HFFc6 (cell line): ENCODE measurements around the gene GLRX5. TPM values are rescaled to one million over a fixed set of nuclear protein-coding genes. Genes with fewer than 3 reads are reported as not detected.

ENCODE experiments used
- DNase-seq: peaks from one replicate; pipeline ENCODE4 v3.0.0-alpha.2; 2018
- H3K27ac Mint-ChIP-seq: 2 replicates; pipeline ENCODE4 v1.8.0; 2020; ENCODE audit warnings: mild to moderate bottlenecking, mixed read lengths
- H3K27me3 Mint-ChIP-seq: 2 replicates; pipeline ENCODE4 v1.8.0; 2021; ENCODE audit warnings: mild to moderate bottlenecking, moderate library complexity, mixed read lengths; ENCODE audit not compliant: insufficient read depth
- H3K36me3 Mint-ChIP-seq: 2 replicates; pipeline ENCODE4 v1.8.0; 2021; ENCODE audit warnings: low read depth, mixed read lengths
- H3K4me1 Mint-ChIP-seq: 2 replicates; pipeline ENCODE4 v1.8.0; 2020; ENCODE audit warnings: low read depth, mixed read lengths
- H3K4me3 Mint-ChIP-seq: 2 replicates; pipeline ENCODE4 v1.8.0; 2020; ENCODE audit warnings: mild to moderate bottlenecking, moderate library complexity, mixed read lengths
- H3K9me3 Mint-ChIP-seq: 2 replicates; pipeline ENCODE4 v1.8.0; 2020; ENCODE audit warnings: mild to moderate bottlenecking, mixed read lengths
- total RNA-seq, 6 experiments: library from RNA; stranded (reverse); fragmentation: NEBNext Ultra II Directional; extraction: Animal tissue kit (Norgen Biotek cat#: 25700); gene quantifications; 2 replicates in 1 of 6; 3 replicates in 5 of 6; pipeline ENCODE4 v1.2.3, GENCODE V29; 2021
- TF ChIP-seq, protein P1 (sequence below): fragments of 200-600 bp; sonication (generic); IDR thresholded peaks from 2 replicates; pipeline ENCODE4 v1.5.0; 2021; ENCODE audit warnings: antibody characterized with exemption, mild to moderate bottlenecking

The GLRX5 gene
- total RNA-seq, 6 experiments from 2014 or later, result 38.7 to 47.2 (median 43.8) TPM

DNA sequence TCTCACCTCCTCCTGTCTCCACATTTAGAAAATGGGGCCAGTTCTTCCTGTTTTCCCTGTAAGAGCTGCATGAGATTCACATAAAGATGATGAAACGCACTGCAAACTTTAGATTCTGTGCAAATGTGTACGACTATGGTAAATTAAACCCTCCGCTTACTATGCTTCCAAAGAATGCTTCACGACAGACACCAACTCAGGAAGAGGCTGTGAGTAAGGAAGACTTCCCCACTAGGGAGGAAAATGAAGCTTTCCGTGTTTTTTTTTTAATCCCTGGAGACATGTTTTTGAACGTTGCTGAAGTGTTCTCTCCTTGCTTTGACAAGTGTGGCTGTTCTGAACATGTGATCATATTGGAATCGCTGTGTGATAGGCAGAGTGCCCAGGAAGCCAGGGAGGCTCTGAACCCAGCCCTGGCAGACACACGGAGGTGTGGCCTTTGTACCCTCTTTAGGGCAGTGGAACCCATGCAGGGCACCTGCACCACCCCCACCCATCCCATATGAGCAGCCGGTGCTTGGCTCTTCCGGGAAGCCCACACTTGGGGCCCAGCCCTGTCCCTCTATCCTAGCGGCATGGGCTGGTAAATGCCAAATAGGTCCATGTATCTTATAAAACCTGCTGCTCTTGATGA, 10.9 kb upstream of the GLRX5 start:
- TF ChIP-seq, protein P1, sequence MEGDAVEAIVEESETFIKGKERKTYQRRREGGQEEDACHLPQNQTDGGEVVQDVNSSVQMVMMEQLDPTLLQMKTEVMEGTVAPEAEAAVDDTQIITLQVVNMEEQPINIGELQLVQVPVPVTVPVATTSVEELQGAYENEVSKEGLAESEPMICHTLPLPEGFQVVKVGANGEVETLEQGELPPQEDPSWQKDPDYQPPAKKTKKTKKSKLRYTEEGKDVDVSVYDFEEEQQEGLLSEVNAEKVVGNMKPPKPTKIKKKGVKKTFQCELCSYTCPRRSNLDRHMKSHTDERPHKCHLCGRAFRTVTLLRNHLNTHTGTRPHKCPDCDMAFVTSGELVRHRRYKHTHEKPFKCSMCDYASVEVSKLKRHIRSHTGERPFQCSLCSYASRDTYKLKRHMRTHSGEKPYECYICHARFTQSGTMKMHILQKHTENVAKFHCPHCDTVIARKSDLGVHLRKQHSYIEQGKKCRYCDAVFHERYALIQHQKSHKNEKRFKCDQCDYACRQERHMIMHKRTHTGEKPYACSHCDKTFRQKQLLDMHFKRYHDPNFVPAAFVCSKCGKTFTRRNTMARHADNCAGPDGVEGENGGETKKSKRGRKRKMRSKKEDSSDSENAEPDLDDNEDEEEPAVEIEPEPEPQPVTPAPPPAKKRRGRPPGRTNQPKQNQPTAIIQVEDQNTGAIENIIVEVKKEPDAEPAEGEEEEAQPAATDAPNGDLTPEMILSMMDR, result no peak
- H3K9me3 Mint-ChIP-seq, result no peaks in the 10 kb centered on the region
- H3K4me1 Mint-ChIP-seq, result peaks cover 83% of the 10 kb centered on the region
- H3K27me3 Mint-ChIP-seq, result no peaks in the 10 kb centered on the region; the same call in 1 of the 2 replicates
- peak; percentile 79 for DNase-seq
- H3K4me3 Mint-ChIP-seq, result peak overlapping the region; percentile 75
- peak overlapping the region; percentile 93 for H3K27ac Mint-ChIP-seq
- no peaks in the 10 kb centered on the region for H3K36me3 Mint-ChIP-seq

DNA sequence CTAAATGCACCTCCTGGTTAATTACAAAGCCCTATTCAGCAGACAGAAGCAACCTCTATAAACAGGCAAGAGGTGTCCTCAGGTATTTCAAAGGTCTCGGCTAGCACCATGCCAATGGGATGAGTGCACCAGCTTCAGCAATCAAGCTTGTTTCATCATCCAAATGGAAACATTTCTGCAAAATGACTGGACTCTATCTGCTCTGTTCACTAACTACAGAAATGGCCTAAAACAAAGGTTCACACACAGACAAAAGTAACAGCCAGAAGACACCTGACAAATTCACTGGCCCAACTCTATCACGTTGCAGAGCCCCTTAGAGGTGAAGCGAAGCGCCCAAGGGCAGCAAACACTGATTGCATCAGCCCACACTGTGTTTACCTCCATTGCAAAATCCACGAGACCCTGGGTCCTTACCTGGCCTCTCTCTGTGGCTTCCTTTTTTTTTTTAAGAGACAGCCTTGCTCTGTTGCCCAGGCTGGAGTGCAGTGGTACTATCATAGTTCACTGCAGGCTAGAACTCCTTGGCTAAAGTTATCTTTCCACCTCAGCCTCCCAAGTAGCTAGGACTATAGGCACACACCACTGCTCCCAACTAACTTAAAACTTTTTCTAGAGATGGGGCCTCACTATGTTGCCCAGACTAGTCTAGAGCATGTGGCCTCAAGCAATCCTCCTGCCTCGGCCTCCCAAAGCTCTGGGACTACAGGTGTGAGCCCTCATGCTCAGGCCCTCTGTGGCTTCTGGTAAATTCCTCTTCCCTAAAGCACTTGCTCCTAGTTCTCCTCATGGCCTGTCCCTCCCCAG, 9.9 kb upstream of the GLRX5 start:
- DNase-seq, result peak; percentile 49
- Mint-ChIP-seq H3K4me3 (no peak overlapping the region; the same call in 1 of the 2 replicates), H3K9me3 (no peaks in the 10 kb centered on the region), H3K27me3 (no peaks in the 10 kb centered on the region; the same call in 1 of the 2 replicates), H3K27ac (peak overlapping the region; percentile 93), H3K36me3 (no peaks in the 10 kb centered on the region), H3K4me1 (peaks cover 82% of the 10 kb centered on the region)
- TF ChIP-seq, protein P1, result no peak

- Mint-ChIP-seq H3K4me1 (peaks cover 86% of the 10 kb centered on the region), H3K36me3 (no peaks in the 10 kb centered on the region; the same call in 1 of the 2 replicates), H3K9me3 (no peaks in the 10 kb centered on the region), H3K4me3 (no peak overlapping the region), H3K27me3 (no peaks in the 10 kb centered on the region; the same call in 1 of the 2 replicates), H3K27ac (peak overlapping the region; percentile 93)
- TF ChIP-seq, protein P1, result no peak
- DNase-seq, result no peak
These were observed 8.9 kb upstream of the GLRX5 start for GRCh38 chr14:95525999-95526398.

- Mint-ChIP-seq H3K4me3 (peak overlapping the region; percentile 78), H3K27me3 (no peaks in the 10 kb centered on the region), H3K9me3 (no peaks in the 10 kb centered on the region), H3K27ac (peak overlapping the region; percentile 93), H3K4me1 (peaks cover 93% of the 10 kb centered on the region), H3K36me3 (no peaks in the 10 kb centered on the region; the same call in 1 of the 2 replicates)
- DNase-seq, result no peak
- TF ChIP-seq, protein P1, result no peak
These were observed 8.1 kb upstream of the GLRX5 start for GRCh38 chr14:95526483-95527386.

DNA sequence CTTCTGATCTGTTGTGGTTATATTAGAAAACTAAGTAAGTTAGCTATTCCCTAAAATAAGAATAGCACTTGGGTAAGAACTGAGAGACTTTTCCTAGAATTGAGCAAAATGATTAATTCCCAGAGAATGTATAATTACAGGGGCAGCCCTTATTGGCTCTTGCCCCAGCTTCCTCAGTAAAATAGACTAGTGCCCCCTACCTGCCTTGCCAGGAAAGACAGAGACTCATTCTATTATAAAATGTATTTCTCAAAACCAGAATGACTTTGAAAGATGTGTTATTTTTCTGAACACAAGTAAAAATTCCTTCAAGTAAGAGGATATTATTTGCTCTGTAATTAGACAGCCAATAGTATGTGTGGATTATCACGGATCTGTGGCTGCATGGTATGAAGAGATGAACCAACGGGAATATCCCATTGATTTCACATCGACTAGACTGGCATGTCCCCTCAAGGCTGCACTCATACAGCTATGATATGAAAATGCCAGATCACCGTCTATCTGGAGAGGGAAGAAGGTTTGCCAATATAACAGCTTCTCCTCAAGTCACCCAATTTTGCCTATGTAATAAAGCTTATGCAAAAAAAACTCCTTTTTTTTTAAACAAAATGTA, 7.4 kb upstream of the GLRX5 start:
- TF ChIP-seq, protein P1, result peak; percentile 92
- Mint-ChIP-seq H3K9me3 (no peaks in the 10 kb centered on the region), H3K4me3 (peak overlapping the region; percentile 78), H3K4me1 (peaks cover 95% of the 10 kb centered on the region), H3K36me3 (peaks cover 6% of the 10 kb centered on the region), H3K27ac (peak overlapping the region; percentile 93), H3K27me3 (no peaks in the 10 kb centered on the region)
- peak; percentile 84 for DNase-seq
